Sigmoid colon (tissue), 4 donors: Measurements from ENCODE around the gene RIMBP2.

Experiments used
- EP300 ChIP-seq, 4 donors: sonication (generic); formaldehyde crosslinking; IDR thresholded peaks; one replicate each; pipeline ENCODE4 v1.6.1; 2017; ENCODE audit warnings: antibody characterized with exemption in 4 of 4
- POLR2AphosphoS5 ChIP-seq, 4 donors: sonication (generic); formaldehyde crosslinking; IDR thresholded peaks; one replicate each; pipeline ENCODE4 v1.6.1; 2017; ENCODE audit warnings: antibody characterized with exemption in 4 of 4
- TF ChIP-seq, protein P1 (sequence below), 4 experiments: fragments of 450-650 bp in 3 of 4; fragments of 200-600 bp in 1 of 4; IDR thresholded peaks; one replicate each; pipeline ENCODE4 v1.5.1; 2016 to 2019; ENCODE audit warnings: antibody characterized with exemption in 4 of 4, mild to moderate bottlenecking in 3 of 4, moderate library complexity in 2 of 4

GRCh38 chr12:130683080-130683479, 33.0 kb downstream of the RIMBP2 start:
- TF ChIP-seq POLR2AphosphoS5 (IDR thresholded peaks at IDR 0.05) = no peak
- no peak for TF ChIP-seq EP300 (IDR thresholded peaks at IDR 0.05)
- TF ChIP-seq, protein P1, sequence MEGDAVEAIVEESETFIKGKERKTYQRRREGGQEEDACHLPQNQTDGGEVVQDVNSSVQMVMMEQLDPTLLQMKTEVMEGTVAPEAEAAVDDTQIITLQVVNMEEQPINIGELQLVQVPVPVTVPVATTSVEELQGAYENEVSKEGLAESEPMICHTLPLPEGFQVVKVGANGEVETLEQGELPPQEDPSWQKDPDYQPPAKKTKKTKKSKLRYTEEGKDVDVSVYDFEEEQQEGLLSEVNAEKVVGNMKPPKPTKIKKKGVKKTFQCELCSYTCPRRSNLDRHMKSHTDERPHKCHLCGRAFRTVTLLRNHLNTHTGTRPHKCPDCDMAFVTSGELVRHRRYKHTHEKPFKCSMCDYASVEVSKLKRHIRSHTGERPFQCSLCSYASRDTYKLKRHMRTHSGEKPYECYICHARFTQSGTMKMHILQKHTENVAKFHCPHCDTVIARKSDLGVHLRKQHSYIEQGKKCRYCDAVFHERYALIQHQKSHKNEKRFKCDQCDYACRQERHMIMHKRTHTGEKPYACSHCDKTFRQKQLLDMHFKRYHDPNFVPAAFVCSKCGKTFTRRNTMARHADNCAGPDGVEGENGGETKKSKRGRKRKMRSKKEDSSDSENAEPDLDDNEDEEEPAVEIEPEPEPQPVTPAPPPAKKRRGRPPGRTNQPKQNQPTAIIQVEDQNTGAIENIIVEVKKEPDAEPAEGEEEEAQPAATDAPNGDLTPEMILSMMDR (IDR thresholded peaks at IDR 0.05) = no peak
